Memory B cell (primary cell): ENCODE data around the gene TNFAIP8L3.

Experiments used
- ATAC-seq: fragments of 150-1000 bp; cut with Tn5 transposase; 2 replicates; pipeline ENCODE4 v1.10.0; 2021; ENCODE audit warnings: low read depth, mild to moderate bottlenecking, moderate library complexity
- DNase-seq, 2 donors: peaks; one replicate each; pipeline ENCODE4 v3.0.0; 2022; ENCODE audit warnings: low spot score in 2 of 2
- H3K27ac Mint-ChIP-seq: one replicate; pipeline ENCODE4 v1.8.0; 2022; ENCODE audit warnings: mild to moderate bottlenecking, moderate library complexity, mixed read lengths
- H3K27me3 Mint-ChIP-seq: one replicate; pipeline ENCODE4 v1.8.0; 2022; ENCODE audit warnings: mixed read lengths
- H3K36me3 Mint-ChIP-seq: one replicate; pipeline ENCODE4 v1.8.0; 2022; ENCODE audit warnings: mild to moderate bottlenecking, mixed read lengths
- H3K4me1 Mint-ChIP-seq: one replicate; pipeline ENCODE4 v1.8.0; 2022; ENCODE audit warnings: mixed read lengths
- H3K4me3 Mint-ChIP-seq: one replicate; pipeline ENCODE4 v1.8.0; 2022; ENCODE audit warnings: mild to moderate bottlenecking, moderate library complexity, mixed read lengths
- H3K9me3 Mint-ChIP-seq: one replicate; pipeline ENCODE4 v1.8.0; 2022; ENCODE audit warnings: mixed read lengths

The TNFAIP8L3 gene

GRCh38 chr15:51106481-51106880 lies 11.8 kb upstream of the TNFAIP8L3 start:
- Mint-ChIP-seq H3K4me3 (no peak overlapping the region), H3K27me3 (peaks cover 16% of the 10 kb centered on the region), H3K27ac (no peak overlapping the region), H3K4me1 (no peaks in the 10 kb centered on the region), H3K9me3 (no peaks in the 10 kb centered on the region), H3K36me3 (no peaks in the 10 kb centered on the region)
- ATAC-seq (no peak), DNase-seq (no peak)

GRCh38 chr15:51105430-51106016 lies 10.8 kb upstream of the TNFAIP8L3 start:
- H3K36me3 Mint-ChIP-seq, result no peaks in the 10 kb centered on the region
- no peaks in the 10 kb centered on the region for H3K4me1 Mint-ChIP-seq
- no peak overlapping the region for H3K4me3 Mint-ChIP-seq
- H3K9me3 Mint-ChIP-seq, result no peaks in the 10 kb centered on the region
- ATAC-seq, result no peak
- DNase-seq, result no peak
- H3K27ac Mint-ChIP-seq, result no peak overlapping the region
- peaks cover 17% of the 10 kb centered on the region for H3K27me3 Mint-ChIP-seq

- H3K36me3 Mint-ChIP-seq, result no peaks in the 10 kb centered on the region
- ATAC-seq (no peak), DNase-seq (no peak)
- no peak overlapping the region for H3K27ac Mint-ChIP-seq
- peaks cover 16% of the 10 kb centered on the region for H3K27me3 Mint-ChIP-seq
- no peaks in the 10 kb centered on the region for H3K9me3 Mint-ChIP-seq
- no peak overlapping the region for H3K4me3 Mint-ChIP-seq
- no peaks in the 10 kb centered on the region for H3K4me1 Mint-ChIP-seq
Observed at GRCh38 chr15:51104512-51104911, 9.8 kb upstream of the TNFAIP8L3 start.

GRCh38 chr15:51103330-51103729 lies 8.6 kb upstream of the TNFAIP8L3 start:
- Mint-ChIP-seq H3K4me1 (no peaks in the 10 kb centered on the region), H3K27ac (no peak overlapping the region), H3K27me3 (peaks cover 19% of the 10 kb centered on the region), H3K9me3 (no peaks in the 10 kb centered on the region), H3K4me3 (no peak overlapping the region), H3K36me3 (no peaks in the 10 kb centered on the region)
- DNase-seq (no peak), ATAC-seq (no peak)

- H3K4me1 Mint-ChIP-seq, result no peaks in the 10 kb centered on the region
- H3K27ac Mint-ChIP-seq, result no peak overlapping the region
- DNase-seq, result no peak
- no peak for ATAC-seq
- no peaks in the 10 kb centered on the region for H3K36me3 Mint-ChIP-seq
- H3K9me3 Mint-ChIP-seq, result no peaks in the 10 kb centered on the region
- no peak overlapping the region for H3K4me3 Mint-ChIP-seq
- H3K27me3 Mint-ChIP-seq, result peaks cover 25% of the 10 kb centered on the region
Observed at GRCh38 chr15:51100785-51101489, 6.2 kb upstream of the TNFAIP8L3 start.

GRCh38 chr15:51099185-51099584 lies 4.5 kb upstream of the TNFAIP8L3 start:
- H3K36me3 Mint-ChIP-seq, result no peaks in the 10 kb centered on the region
- DNase-seq (no peak), ATAC-seq (no peak)
- H3K27ac Mint-ChIP-seq, result no peak overlapping the region
- peaks cover 27% of the 10 kb centered on the region for H3K27me3 Mint-ChIP-seq
- peaks cover 5% of the 10 kb centered on the region for H3K4me1 Mint-ChIP-seq
- H3K4me3 Mint-ChIP-seq, result no peak overlapping the region
- H3K9me3 Mint-ChIP-seq, result no peaks in the 10 kb centered on the region

- H3K4me1 Mint-ChIP-seq, result peaks cover 7% of the 10 kb centered on the region
- ATAC-seq, result no peak
- H3K27me3 Mint-ChIP-seq, result peaks cover 27% of the 10 kb centered on the region
- H3K4me3 Mint-ChIP-seq, result no peak overlapping the region
- H3K27ac Mint-ChIP-seq, result no peak overlapping the region
- H3K9me3 Mint-ChIP-seq, result no peaks in the 10 kb centered on the region
- DNase-seq, result no peak
- H3K36me3 Mint-ChIP-seq, result no peaks in the 10 kb centered on the region
Observed at GRCh38 chr15:51098331-51098619, 3.6 kb upstream of the TNFAIP8L3 start.

GRCh38 chr15:51097553-51098330 lies 3.0 kb upstream of the TNFAIP8L3 start:
- Mint-ChIP-seq H3K4me1 (peaks cover 8% of the 10 kb centered on the region), H3K27ac (no peak overlapping the region), H3K36me3 (no peaks in the 10 kb centered on the region), H3K4me3 (no peak overlapping the region), H3K27me3 (peaks cover 27% of the 10 kb centered on the region), H3K9me3 (no peaks in the 10 kb centered on the region)
- ATAC-seq (no peak), DNase-seq (no peak)

GRCh38 chr15:51096976-51097375 lies 2.3 kb upstream of the TNFAIP8L3 start:
- H3K4me3 Mint-ChIP-seq, result no peak overlapping the region
- peaks cover 8% of the 10 kb centered on the region for H3K4me1 Mint-ChIP-seq
- H3K36me3 Mint-ChIP-seq, result no peaks in the 10 kb centered on the region
- DNase-seq (no peak), ATAC-seq (no peak)
- peaks cover 28% of the 10 kb centered on the region for H3K27me3 Mint-ChIP-seq
- H3K9me3 Mint-ChIP-seq, result no peaks in the 10 kb centered on the region
- H3K27ac Mint-ChIP-seq, result no peak overlapping the region

GRCh38 chr15:51095681-51096331 lies 1.1 kb upstream of the TNFAIP8L3 start:
- Mint-ChIP-seq H3K4me1 (peaks cover 8% of the 10 kb centered on the region), H3K27ac (no peak overlapping the region), H3K27me3 (peaks cover 29% of the 10 kb centered on the region), H3K9me3 (no peaks in the 10 kb centered on the region), H3K36me3 (no peaks in the 10 kb centered on the region), H3K4me3 (no peak overlapping the region)
- ATAC-seq, result no peak
- DNase-seq, result no peak

GRCh38 chr15:51093839-51094605 lies 684 bp downstream of the TNFAIP8L3 start:
- Mint-ChIP-seq H3K27ac (no peak overlapping the region), H3K4me1 (peaks cover 8% of the 10 kb centered on the region), H3K36me3 (no peaks in the 10 kb centered on the region), H3K27me3 (peaks cover 29% of the 10 kb centered on the region), H3K4me3 (peak overlapping the region; percentile 59), H3K9me3 (no peaks in the 10 kb centered on the region)
- ATAC-seq, result no peak
- no peak for DNase-seq

GRCh38 chr15:51093488-51093838 lies 1.2 kb downstream of the TNFAIP8L3 start:
- Mint-ChIP-seq H3K9me3 (no peaks in the 10 kb centered on the region), H3K36me3 (no peaks in the 10 kb centered on the region), H3K27ac (no peak overlapping the region), H3K4me1 (peaks cover 8% of the 10 kb centered on the region), H3K27me3 (peaks cover 30% of the 10 kb centered on the region), H3K4me3 (peak overlapping the region; percentile 67)
- ATAC-seq (no peak), DNase-seq (no peak)

- H3K36me3 Mint-ChIP-seq, result no peaks in the 10 kb centered on the region
- no peak for ATAC-seq
Observed at GRCh38 chr15:51092480-51093040, 2.1 kb downstream of the TNFAIP8L3 start.

More at GRCh38 chr15:51092480-51093040, 2.1 kb downstream of the TNFAIP8L3 start:
- DNase-seq, result no peak
- no peak overlapping the region for H3K27ac Mint-ChIP-seq
- peaks cover 8% of the 10 kb centered on the region for H3K4me1 Mint-ChIP-seq
- H3K27me3 Mint-ChIP-seq, result peaks cover 32% of the 10 kb centered on the region
- no peaks in the 10 kb centered on the region for H3K9me3 Mint-ChIP-seq
- no peak overlapping the region for H3K4me3 Mint-ChIP-seq
